ENCODE measurements around the gene CGB7. TPM values are rescaled to one million over a fixed set of nuclear protein-coding genes. Genes with fewer than 3 reads are reported as not detected.
A peak's percentile ranks its signal among the peaks of the same experiment; 100 is the strongest.
"Not testable (repeated sequence)": the region's sequence is repeated elsewhere in the genome, so short reads cannot be mapped to it uniquely, and the experiment has no call there.

The CGB7 gene
- total and polyA plus RNA-seq, 2 experiments from 2014 or later = 3.9 to 11.5 TPM

DNA sequence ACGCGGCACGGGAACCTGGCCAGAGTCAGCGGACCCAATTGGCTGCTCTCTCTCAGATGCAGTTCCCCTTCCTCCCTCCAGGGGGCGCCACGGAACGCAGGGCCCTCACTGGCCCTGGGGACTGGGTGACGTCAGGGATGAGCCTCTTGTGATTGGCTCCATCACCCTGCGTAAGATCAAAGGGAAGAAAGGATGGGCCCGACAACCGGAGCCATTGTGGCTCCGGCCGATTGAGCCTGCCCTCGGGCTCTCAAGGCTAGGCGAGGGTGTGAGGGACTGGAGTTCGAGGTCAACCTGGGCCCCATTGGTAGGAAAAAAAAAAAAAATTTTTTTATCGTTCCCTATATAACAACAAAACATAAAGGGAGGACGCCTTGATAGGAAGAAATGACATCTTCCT lies 20.7 kb downstream of the CGB7 start, which contains the start of gene CGB1:
Gene CGB1 (minus strand): TSS at position 81 of the 400 bp plus-strand sequence. CDS start 184 bp downstream, outside the sequence.
- not testable (repeated sequence) for H3K4me3 ChIP-seq; H3K36me3 ChIP-seq; H3K4me1 ChIP-seq (ENCODE audit: low read depth); H3K27ac ChIP-seq; H3K27me3 ChIP-seq; H3K9me3 ChIP-seq (ENCODE audit: low read depth)
- peak in 1 of 2 donors; percentile 23 for DNase-seq (ENCODE audit: low read depth in 1 of 2, low spot score in 1 of 2)
- TF ChIP-seq, protein P1, sequence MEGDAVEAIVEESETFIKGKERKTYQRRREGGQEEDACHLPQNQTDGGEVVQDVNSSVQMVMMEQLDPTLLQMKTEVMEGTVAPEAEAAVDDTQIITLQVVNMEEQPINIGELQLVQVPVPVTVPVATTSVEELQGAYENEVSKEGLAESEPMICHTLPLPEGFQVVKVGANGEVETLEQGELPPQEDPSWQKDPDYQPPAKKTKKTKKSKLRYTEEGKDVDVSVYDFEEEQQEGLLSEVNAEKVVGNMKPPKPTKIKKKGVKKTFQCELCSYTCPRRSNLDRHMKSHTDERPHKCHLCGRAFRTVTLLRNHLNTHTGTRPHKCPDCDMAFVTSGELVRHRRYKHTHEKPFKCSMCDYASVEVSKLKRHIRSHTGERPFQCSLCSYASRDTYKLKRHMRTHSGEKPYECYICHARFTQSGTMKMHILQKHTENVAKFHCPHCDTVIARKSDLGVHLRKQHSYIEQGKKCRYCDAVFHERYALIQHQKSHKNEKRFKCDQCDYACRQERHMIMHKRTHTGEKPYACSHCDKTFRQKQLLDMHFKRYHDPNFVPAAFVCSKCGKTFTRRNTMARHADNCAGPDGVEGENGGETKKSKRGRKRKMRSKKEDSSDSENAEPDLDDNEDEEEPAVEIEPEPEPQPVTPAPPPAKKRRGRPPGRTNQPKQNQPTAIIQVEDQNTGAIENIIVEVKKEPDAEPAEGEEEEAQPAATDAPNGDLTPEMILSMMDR (IDR thresholded peaks at IDR 0.05; ENCODE audit: low read depth, low read length) = peak; percentile 28

DNA sequence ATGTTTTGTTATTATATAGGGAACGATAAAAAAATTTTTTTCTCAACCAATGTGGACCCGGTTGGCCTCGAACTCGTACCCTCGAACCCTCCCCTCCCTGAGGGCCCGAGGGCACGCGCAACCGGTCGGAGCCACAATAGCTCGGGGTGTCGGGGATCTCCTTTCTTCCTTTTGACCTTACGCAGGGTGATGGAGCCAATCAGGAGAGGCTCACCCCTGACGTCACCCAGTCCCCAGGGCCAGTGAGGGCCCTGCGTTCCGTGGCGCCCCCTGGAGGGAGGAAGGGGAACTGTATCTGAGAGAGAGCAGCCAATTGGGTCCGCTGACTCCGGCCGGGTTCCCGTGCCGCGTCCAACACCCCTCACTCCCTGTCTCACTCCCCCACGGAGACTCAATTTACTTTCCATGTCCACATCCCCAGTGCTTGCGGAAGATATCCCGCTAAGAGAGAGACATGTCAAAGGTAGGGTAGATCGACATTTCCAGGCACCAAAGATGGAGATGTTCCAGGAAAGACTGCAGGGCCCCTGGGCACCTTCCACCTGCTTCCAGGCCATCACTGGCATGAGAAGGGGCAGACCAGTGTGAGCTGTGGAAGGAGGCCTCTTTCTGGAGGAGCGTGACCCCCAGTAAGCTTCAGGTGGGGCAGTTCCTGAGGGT lies 25.8 kb downstream of the CGB7 start, which contains the start of gene CGB2:
Gene CGB2 (plus strand): TSS at position 249 of the 660 bp plus-strand sequence. CDS start 206 bp downstream, at position 455.
- not testable (repeated sequence) for H3K27me3 ChIP-seq; DNase-seq (ENCODE audit: low read depth in 1 of 2, low spot score in 1 of 2); H3K36me3 ChIP-seq; H3K9me3 ChIP-seq (ENCODE audit: low read depth); H3K4me3 ChIP-seq; H3K27ac ChIP-seq; H3K4me1 ChIP-seq (ENCODE audit: low read depth)
- TF ChIP-seq, protein P1 (IDR thresholded peaks at IDR 0.05; ENCODE audit: low read depth, low read length) = peak; percentile 33

DNA sequence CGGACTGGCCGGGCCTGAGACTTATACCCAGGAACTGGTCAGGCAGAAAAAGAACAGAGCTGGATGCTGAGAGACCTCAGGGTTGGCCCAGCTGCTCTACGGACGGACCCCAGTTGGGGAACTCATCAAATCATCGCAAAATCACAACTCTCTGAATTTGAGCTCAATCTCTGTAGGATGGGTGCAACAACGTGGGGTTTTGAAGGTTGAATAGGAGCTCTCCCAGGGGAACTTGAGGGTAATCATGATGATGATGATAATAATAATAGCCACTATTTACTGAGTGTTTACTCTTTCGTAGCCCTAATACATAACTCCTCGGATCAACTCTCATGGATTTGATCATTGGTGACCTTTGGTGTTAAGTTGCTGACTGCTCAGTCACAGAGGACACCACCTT lies 27.2 kb downstream of the CGB7 start:
- not testable (repeated sequence) for H3K36me3 ChIP-seq; DNase-seq (ENCODE audit: low read depth in 1 of 2, low spot score in 1 of 2)

DNA sequence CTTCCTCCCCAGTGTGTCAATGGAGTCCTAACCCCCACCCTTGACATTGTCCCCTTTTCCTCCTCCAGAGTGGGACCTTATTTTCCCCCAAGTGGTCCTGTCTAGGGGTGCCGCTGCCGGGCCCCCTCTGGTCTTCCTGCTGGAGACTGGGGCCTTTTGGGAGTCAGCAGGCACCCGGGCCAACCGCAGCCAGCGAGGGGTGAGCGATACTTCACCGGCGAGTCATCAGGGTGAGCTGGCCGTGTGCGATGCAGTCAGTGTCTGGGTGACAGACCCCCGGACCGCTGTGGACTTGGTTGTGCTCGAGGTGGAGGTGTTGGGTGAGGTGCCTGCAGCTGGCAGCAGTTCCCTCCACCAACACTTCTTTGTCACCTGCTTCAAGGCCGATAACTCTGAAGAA lies 27.8 kb downstream of the CGB7 start:
- H3K27me3 ChIP-seq; H3K4me3 ChIP-seq; H3K9me3 ChIP-seq (ENCODE audit: low read depth); H3K27ac ChIP-seq; H3K4me1 ChIP-seq (ENCODE audit: low read depth); DNase-seq (ENCODE audit: low read depth in 1 of 2, low spot score in 1 of 2); H3K36me3 ChIP-seq: not testable (repeated sequence)

More for the DNA sequence above, 27.2 kb downstream of the CGB7 start:
- not testable (repeated sequence) for H3K9me3 ChIP-seq (ENCODE audit: low read depth); H3K4me1 ChIP-seq (ENCODE audit: low read depth); H3K4me3 ChIP-seq; H3K27ac ChIP-seq; H3K27me3 ChIP-seq

DNA sequence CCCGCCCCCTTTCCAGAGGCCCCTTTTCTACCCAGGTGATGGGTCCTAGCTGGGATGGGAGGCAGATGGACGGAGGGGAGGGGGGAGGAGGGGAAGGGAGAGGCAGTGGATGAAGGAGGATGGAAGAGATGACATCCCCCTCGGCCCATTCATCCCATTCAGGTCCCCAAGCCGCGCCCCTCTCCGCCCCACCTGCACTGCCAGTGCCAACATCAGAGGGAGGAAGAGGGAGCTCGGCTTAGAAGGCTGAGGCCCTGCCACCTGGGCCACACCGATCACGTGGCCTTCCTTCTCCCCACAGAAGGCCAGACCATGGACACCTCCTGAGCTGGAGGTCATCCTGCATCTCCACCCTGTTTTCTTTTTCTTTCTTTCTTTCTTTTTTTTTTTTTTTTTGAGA lies 28.9 kb downstream of the CGB7 start:
- H3K27me3 ChIP-seq; H3K4me1 ChIP-seq (ENCODE audit: low read depth); H3K36me3 ChIP-seq; H3K4me3 ChIP-seq; H3K27ac ChIP-seq; H3K9me3 ChIP-seq (ENCODE audit: low read depth); DNase-seq (ENCODE audit: low read depth in 1 of 2, low spot score in 1 of 2): not testable (repeated sequence)

DNA sequence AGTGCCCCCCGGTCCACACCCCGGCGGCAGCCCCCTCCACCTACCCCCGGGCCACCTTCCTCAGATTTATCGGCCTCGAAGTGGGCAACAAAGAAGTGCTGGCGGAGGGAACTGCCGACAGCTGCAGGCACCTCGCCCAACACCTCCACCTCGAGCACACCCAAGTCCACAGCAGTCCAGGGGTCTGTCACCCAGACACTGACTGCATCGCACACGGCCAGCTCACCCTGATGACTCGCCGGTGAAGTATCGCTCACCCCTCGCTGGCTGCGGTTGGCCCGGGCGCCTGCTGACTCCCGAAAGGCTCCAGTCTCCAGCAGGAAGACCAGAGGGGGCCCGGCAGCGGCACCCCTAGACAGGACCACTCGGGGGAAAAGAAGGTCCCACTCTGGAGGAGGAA lies 31.9 kb downstream of the CGB7 start:
- not testable (repeated sequence) for H3K27me3 ChIP-seq; H3K36me3 ChIP-seq; H3K9me3 ChIP-seq (ENCODE audit: low read depth); H3K4me3 ChIP-seq; DNase-seq (ENCODE audit: low read depth in 1 of 2, low spot score in 1 of 2); H3K27ac ChIP-seq; H3K4me1 ChIP-seq (ENCODE audit: low read depth)

DNA sequence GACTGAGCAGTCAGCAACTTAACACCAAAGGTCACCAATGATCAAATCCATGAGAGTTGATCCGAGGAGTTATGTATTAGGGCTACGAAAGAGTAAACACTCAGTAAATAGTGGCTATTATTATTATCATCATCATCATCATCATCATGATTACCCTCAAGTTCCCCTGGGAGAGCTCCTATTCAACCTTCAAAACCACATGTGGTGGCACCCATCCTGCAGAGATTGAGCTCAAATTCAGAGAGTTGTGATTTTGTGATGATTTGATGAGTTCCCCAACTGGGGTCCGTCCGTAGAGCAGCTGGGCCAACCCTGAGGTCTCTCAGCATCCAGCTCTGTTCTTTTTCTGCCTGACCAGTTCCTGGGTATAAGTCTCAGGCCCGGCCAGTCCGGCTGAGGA lies 32.5 kb downstream of the CGB7 start:
- not testable (repeated sequence) for H3K36me3 ChIP-seq; DNase-seq (ENCODE audit: low read depth in 1 of 2, low spot score in 1 of 2); H3K4me1 ChIP-seq (ENCODE audit: low read depth); H3K27ac ChIP-seq; H3K27me3 ChIP-seq; H3K4me3 ChIP-seq; H3K9me3 ChIP-seq (ENCODE audit: low read depth)

DNA sequence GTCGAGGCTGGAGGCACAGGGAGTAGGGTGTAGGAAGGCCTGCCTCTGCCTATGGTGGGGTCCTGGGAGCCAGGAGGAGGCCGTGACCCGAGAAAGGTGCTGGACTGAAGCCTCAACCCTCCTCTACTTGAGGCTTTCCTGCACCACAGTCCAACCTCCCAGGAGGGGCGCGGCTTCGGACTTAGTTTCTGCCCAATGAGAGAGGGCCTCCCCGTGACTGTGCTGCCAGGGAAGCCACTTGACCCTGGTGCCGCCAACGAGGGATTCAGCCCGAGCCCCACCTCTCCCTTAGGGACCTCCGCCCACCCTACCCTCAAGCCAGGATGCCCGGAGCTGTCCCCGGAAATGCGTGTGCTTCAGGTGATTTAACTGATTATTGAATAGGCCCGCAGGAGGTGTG lies 33.3 kb downstream of the CGB7 start, which contains the start of gene CGB3:
Gene CGB3 (minus strand): TSS at position 101 of the 400 bp plus-strand sequence. CDS start 362 bp downstream, outside the sequence.
- not testable (repeated sequence) for H3K27me3 ChIP-seq; H3K4me1 ChIP-seq (ENCODE audit: low read depth); H3K36me3 ChIP-seq; H3K9me3 ChIP-seq (ENCODE audit: low read depth); H3K4me3 ChIP-seq; H3K27ac ChIP-seq; DNase-seq (ENCODE audit: low read depth in 1 of 2, low spot score in 1 of 2)
